Vagina (tissue), 2 donors: ENCODE data around the gene ASXL2. TPM values are rescaled to one million over a fixed set of nuclear protein-coding genes. Genes with fewer than 3 reads are reported as not detected.

Experiments
- DNase-seq, 2 donors: peaks; one replicate each; pipeline ENCODE4 v3.0.0-alpha.2; 2017; ENCODE audit errors: extremely low spot score in 2 of 2
- H3K27ac ChIP-seq: fragments of 200-600 bp; sonication (generic); one replicate; pipeline ENCODE4 v1.5.1; 2019
- H3K27me3 ChIP-seq: fragments of 200-600 bp; sonication (generic); one replicate; pipeline ENCODE4 v1.5.1; 2019
- H3K36me3 ChIP-seq, 2 donors: fragments of 200-600 bp; sonication (generic); one replicate each; pipeline ENCODE4 v1.5.1; 2017 to 2019
- H3K4me1 ChIP-seq: fragments of 200-600 bp; sonication (generic); one replicate; pipeline ENCODE4 v1.5.1; 2019
- H3K4me3 ChIP-seq, 2 donors: fragments of 200-600 bp; sonication (generic); 1 replicate in 1 of 2; 2 replicates in 1 of 2; pipeline ENCODE4 v1.5.1; 2016 to 2019
- H3K9me3 ChIP-seq: fragments of 200-600 bp; sonication (generic); one replicate; pipeline ENCODE4 v1.5.1; 2019
- POLR2A ChIP-seq, 2 donors: fragments of 450-650 bp; IDR thresholded peaks; one replicate each; pipeline ENCODE4 v1.6.1; 2017; ENCODE audit warnings: antibody characterized with exemption in 2 of 2, mild to moderate bottlenecking in 2 of 2, moderate library complexity in 2 of 2
- POLR2AphosphoS5 ChIP-seq, 2 donors: sonication (generic); formaldehyde crosslinking; IDR thresholded peaks; one replicate each; pipeline ENCODE4 v1.9.0; 2017; ENCODE audit warnings: antibody characterized with exemption in 2 of 2, mild to moderate bottlenecking in 2 of 2, low read depth in 1 of 2; ENCODE audit not compliant: insufficient read depth in 1 of 2
- intact Hi-C: fragments of 100-400 bp; cut with DNase I; formaldehyde crosslinking; loops from one replicate; pipeline ENCODE4 v1.15.1; 2023
- total RNA-seq: library from RNA; depleted of rRNA; stranded (reverse); fragments of >200 nt; gene quantifications from one replicate; pipeline ENCODE4 v1.2.3, GENCODE V29; 2016
- TF ChIP-seq, protein P1 (sequence below), 3 experiments: fragments of 450-650 bp in 2 of 3; fragments of 200-600 bp in 1 of 3; sonication (generic) in 1 of 3; IDR thresholded peaks; one replicate each; pipeline ENCODE4 v1.5.1; 2017 to 2019; ENCODE audit warnings: antibody characterized with exemption in 3 of 3, mild to moderate bottlenecking in 2 of 3, moderate library complexity in 2 of 3

Gene ASXL2
- total RNA-seq, 1 donor from 2014 or later, result 16.2 TPM

DNA sequence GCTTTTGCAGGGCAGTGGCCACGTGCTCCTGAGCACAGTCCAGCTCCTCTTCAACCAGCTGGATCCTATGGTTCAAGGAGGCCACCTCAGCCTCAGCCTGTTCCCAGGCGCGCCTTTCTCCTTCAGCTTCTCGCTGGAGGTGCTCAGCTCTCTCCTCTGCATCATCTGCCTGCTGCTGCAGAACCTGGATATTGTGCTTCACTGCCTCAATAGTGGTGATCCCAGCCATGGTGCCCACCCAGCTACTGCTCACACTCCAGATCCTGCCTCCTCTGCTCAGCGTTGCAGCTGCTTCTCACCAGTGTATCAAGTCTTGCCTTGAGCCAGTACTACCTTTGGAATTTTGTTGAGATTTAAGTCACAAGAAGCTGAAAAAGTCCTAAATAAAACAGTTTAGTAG lies 67.9 kb downstream of the ASXL2 start:
- TF ChIP-seq POLR2AphosphoS5 (IDR thresholded peaks at IDR 0.05; ENCODE audit: insufficient read depth in 1 of 2, low read depth in 1 of 2) (no peak), POLR2A (IDR thresholded peaks at IDR 0.05) (no peak)
- TF ChIP-seq, protein P1, sequence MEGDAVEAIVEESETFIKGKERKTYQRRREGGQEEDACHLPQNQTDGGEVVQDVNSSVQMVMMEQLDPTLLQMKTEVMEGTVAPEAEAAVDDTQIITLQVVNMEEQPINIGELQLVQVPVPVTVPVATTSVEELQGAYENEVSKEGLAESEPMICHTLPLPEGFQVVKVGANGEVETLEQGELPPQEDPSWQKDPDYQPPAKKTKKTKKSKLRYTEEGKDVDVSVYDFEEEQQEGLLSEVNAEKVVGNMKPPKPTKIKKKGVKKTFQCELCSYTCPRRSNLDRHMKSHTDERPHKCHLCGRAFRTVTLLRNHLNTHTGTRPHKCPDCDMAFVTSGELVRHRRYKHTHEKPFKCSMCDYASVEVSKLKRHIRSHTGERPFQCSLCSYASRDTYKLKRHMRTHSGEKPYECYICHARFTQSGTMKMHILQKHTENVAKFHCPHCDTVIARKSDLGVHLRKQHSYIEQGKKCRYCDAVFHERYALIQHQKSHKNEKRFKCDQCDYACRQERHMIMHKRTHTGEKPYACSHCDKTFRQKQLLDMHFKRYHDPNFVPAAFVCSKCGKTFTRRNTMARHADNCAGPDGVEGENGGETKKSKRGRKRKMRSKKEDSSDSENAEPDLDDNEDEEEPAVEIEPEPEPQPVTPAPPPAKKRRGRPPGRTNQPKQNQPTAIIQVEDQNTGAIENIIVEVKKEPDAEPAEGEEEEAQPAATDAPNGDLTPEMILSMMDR (IDR thresholded peaks at IDR 0.05), result no peak
- Histone ChIP-seq H3K36me3 (peaks cover 0 to 4% of the 10 kb centered on the region in 2 donors), H3K4me3 (no peak overlapping the region), H3K27me3 (no peaks in the 10 kb centered on the region), H3K4me1 (no peaks in the 10 kb centered on the region), H3K27ac (no peak overlapping the region), H3K9me3 (no peaks in the 10 kb centered on the region)
- intact Hi-C loops, result no loop called here
- no peak for DNase-seq

DNA sequence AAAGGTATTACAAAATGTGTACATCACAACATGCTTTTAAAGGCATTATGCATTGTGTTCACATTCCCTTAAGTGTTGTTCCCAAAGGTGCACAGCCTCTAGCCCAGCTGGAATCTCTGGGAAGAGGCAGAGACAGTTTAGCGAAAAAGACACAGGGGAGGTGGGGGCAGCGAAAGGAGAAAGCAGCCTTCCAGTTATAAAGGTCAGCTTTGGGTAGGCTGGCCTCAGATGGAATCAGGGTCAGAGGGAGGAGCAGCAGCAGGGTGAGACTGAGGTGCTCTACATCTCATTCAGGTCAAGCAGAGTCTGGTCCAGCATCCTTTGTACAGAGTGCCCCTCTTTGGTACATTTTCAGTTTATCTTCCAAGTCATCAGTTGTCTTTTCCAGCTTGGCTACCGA lies 68.6 kb downstream of the ASXL2 start:
- intact Hi-C loops, result no loop called here
- TF ChIP-seq POLR2A (IDR thresholded peaks at IDR 0.05) (no peak), POLR2AphosphoS5 (IDR thresholded peaks at IDR 0.05; ENCODE audit: insufficient read depth in 1 of 2, low read depth in 1 of 2) (no peak)
- TF ChIP-seq, protein P1 (IDR thresholded peaks at IDR 0.05), result no peak
- H3K4me3 ChIP-seq, result no peak overlapping the region

DNA sequence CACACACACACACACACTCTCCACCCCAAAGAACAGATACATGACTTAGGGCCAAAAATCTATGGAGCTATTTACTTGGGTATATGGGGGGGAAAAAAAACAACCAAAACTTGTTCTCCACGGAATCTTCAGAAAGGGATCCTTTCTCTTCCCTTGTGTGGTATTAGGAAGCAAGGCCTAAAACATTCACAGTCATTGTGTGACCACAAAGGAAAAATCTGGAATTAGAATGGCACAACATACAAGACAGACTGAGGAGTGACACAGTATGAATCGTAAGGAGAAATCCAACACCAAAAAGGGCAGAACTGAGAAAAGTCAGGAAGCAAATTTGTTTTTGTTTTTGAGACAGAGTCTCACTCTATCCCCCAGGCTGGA lies 70.3 kb downstream of the ASXL2 start:
- no peak for DNase-seq
- no peaks in the 10 kb centered on the region for H3K27me3 ChIP-seq
- TF ChIP-seq, protein P1 (IDR thresholded peaks at IDR 0.05), result no peak
- no peak for TF ChIP-seq POLR2A (IDR thresholded peaks at IDR 0.05)
- no peak for TF ChIP-seq POLR2AphosphoS5 (IDR thresholded peaks at IDR 0.05; ENCODE audit: insufficient read depth in 1 of 2, low read depth in 1 of 2)
- H3K36me3 ChIP-seq, result peaks cover 0 to 25% of the 10 kb centered on the region in 2 donors
- no peaks in the 10 kb centered on the region for H3K4me1 ChIP-seq
- H3K4me3 ChIP-seq, result no peak overlapping the region
- H3K9me3 ChIP-seq, result no peaks in the 10 kb centered on the region
- H3K27ac ChIP-seq, result no peak overlapping the region
- intact Hi-C loops, result no loop called here

More for the DNA sequence above, 68.6 kb downstream of the ASXL2 start:
- Histone ChIP-seq H3K4me1 (no peaks in the 10 kb centered on the region), H3K27ac (no peak overlapping the region), H3K36me3 (peaks cover 0 to 11% of the 10 kb centered on the region in 2 donors), H3K9me3 (no peaks in the 10 kb centered on the region), H3K27me3 (no peaks in the 10 kb centered on the region)
- no peak for DNase-seq

DNA sequence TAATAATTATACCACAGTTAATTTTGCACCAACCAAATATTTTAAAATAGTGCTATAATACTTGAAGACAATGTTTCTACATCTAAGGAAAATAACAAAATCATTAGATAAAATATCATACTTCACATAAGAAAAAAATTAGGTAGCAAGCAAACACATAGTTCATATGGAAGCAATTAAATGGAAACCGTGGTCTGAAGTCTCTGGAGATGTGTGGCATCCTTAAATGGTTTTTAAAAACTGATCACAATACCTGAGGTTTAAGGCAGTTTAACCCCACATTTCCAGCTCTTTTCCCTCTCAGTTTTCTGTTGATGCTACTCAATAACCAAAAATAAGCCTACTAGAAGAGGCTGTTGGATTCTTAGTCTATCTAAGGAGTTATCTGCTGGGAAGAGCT lies 71.3 kb downstream of the ASXL2 start:
- intact Hi-C loops, result no loop called here
- no peaks in the 10 kb centered on the region for H3K9me3 ChIP-seq

DNA sequence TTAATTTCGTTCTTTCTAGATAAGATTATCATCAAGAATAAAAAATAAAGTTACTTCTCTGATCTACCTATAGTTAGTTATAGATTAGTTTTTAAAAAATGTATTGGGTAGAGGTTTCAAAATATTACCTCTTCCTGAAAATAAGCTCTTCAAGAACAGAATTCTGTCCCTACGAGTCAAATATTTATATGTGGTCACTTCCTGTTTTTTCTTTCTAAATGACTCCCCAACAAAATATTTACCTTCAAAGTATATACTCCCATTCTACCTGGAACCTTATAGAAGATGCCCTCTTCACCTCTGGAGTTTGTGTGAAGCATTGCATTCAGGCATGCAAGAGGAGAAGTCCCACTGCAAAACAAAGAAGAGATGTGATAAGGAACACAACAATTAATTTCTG lies 72.3 kb downstream of the ASXL2 start:
- TF ChIP-seq POLR2AphosphoS5 (IDR thresholded peaks at IDR 0.05; ENCODE audit: insufficient read depth in 1 of 2, low read depth in 1 of 2) (no peak), POLR2A (IDR thresholded peaks at IDR 0.05) (no peak)
- TF ChIP-seq, protein P1 (IDR thresholded peaks at IDR 0.05), result no peak
- Histone ChIP-seq H3K27me3 (no peaks in the 10 kb centered on the region), H3K4me1 (no peaks in the 10 kb centered on the region), H3K36me3 (peaks cover 0 to 25% of the 10 kb centered on the region in 2 donors), H3K27ac (no peak overlapping the region), H3K4me3 (no peak overlapping the region), H3K9me3 (no peaks in the 10 kb centered on the region)
- intact Hi-C loops, result no loop called here
- DNase-seq, result no peak

More for the DNA sequence above, 71.3 kb downstream of the ASXL2 start:
- H3K27ac ChIP-seq, result no peak overlapping the region
- H3K4me1 ChIP-seq, result no peaks in the 10 kb centered on the region
- H3K27me3 ChIP-seq, result no peaks in the 10 kb centered on the region
- peaks cover 0 to 25% of the 10 kb centered on the region in 2 donors for H3K36me3 ChIP-seq
- no peak overlapping the region for H3K4me3 ChIP-seq
- TF ChIP-seq, protein P1 (IDR thresholded peaks at IDR 0.05), result no peak
- TF ChIP-seq POLR2AphosphoS5 (IDR thresholded peaks at IDR 0.05; ENCODE audit: insufficient read depth in 1 of 2, low read depth in 1 of 2) (no peak), POLR2A (IDR thresholded peaks at IDR 0.05) (no peak)
- no peak for DNase-seq
